Measurements from ENCODE around the gene ABCC5.

ABCC5 gene

DNA sequence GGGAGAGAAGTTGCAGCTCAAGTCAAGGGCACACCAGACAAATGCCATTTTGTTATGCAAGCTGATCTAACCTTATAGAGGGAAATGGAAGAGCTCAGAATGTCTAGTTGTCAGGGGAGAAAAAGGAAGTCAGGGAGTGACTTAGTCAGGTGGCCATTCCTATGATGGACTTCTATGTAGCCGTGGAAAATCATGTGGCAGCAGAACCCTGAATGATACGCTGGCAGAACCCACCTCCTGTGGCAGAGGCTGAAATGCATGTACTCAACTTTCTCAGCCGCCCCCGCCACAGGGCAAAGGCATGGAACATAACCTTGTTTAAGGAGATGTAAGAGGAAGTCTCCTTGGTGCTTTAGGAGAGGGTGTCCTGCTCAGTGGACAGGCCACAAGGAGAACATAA, 95.3 kb downstream of the ABCC5 start:
- DNase-seq (ENCODE audit: low read depth in 2 of 2): no peak

DNA sequence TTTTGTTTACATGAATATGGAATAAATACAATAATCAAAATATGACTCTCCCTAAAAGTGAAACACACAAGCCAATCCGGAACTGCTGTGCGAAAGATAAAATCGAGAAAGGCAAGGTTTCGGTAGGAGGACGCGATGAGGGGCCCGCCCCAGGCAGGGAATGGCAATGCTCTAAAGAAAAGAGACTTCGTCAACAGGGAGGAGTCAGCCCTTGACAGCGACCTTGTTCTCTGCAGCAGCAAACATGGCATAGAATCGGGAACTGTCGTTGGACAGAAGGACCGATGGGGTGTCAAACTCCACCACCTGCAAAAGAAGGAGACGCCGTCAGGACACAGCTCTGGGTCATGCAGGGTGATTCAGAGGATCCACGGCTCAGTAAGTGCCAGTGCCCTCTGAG, 96.6 kb downstream of the ABCC5 start:
- no peak for DNase-seq (ENCODE audit: low read depth in 2 of 2)

DNA sequence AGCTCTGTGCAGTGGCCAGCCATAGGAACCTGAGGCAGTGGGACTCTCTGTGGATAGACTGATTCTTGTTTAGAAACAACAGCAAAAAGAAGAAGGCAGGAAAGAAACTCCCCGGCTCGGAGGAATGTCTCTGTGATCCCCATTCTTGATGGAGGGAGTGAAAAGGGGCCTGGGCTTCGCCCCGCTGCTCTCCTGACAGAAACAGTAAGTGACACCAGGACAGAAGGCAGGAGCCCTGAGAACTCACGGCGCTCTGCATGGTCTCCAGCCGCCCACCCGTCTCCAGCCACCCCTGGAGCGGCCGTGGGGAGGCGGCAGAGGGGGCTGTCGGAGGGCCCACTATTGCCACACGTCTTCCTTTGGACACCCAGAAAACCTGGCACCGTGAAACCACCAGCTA, 97.3 kb downstream of the ABCC5 start:
- no peak for DNase-seq (ENCODE audit: low read depth in 2 of 2)

DNA sequence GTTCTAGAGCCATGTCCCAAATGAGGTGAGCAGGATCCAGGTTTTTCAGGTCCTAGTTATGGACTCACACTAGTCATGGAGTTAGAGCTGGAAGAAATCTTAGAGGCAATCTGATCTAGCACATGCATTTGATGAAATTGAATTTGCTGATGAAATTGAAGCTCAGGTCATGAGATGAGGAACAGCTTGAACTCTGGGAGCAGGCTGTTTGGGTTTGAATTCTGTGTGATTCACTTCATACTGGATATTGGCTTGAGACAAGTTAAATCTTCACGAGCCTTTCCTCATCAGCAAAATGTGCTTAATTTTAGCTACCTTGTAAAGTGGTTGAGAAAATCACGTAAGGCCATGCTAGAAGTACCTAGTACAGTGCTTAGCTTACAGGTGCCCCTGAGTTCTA, 99.5 kb downstream of the ABCC5 start:
- DNase-seq (ENCODE audit: low read depth in 2 of 2): no peak

DNA sequence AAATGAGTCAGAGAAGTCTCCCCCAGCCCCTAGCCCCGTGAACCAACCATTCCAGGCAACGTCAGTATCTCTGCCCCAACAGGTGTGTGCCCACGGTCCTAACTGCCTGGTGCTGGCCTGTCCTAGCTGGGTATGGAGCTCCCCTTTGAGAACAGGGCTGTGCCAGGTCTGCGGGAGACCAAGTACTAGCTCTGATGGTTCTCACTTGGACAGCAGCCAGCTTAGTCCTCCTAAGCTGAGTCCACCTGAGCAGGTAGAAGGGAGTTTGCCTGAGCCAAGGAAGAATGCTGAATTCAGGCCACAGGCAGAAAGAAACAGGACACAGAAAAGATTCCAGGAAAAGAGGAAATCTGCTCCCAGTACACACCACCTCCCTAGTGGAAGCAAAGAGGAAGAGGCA, 99.9 kb downstream of the ABCC5 start:
- DNase-seq (ENCODE audit: low read depth in 2 of 2): no peak

DNA sequence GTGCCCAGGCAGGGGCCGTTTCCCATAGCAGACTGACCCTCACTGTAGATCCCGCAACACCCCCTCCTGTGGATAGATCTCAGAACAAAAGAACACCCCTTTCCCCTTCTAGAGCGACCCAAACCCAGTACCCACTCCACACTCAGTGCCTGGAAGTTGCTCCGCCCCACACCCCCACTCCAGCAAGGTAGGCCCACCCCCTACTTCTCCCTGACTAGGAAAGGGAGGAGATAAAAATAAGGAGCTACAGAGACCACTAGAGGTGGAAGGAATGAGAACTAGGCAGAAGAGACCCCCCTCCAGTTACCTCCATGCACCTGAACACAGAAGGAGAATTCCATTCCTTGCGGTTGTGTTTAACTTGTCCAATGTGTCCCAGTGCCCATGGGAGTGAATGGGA, 102.8 kb downstream of the ABCC5 start:
- DNase-seq (ENCODE audit: low read depth in 2 of 2): no peak

DNA sequence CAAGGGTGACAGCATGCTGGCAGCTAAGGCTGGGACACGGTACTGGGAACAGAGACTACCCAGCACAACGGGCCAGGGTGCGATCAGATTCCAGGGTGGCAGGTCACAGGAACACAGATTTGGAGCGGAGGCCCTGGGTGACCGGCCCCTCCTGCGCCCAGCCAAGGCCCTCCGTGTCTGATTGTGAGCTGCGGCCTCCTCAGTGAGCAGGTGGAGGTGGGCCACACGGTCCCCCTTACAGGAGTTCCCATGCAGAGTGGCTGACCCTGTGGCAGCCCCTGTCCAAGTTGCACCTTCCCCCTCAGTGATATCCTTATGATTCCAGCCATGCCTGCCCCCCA, 104.1 kb downstream of the ABCC5 start:
- DNase-seq (ENCODE audit: low read depth in 2 of 2): no peak

DNA sequence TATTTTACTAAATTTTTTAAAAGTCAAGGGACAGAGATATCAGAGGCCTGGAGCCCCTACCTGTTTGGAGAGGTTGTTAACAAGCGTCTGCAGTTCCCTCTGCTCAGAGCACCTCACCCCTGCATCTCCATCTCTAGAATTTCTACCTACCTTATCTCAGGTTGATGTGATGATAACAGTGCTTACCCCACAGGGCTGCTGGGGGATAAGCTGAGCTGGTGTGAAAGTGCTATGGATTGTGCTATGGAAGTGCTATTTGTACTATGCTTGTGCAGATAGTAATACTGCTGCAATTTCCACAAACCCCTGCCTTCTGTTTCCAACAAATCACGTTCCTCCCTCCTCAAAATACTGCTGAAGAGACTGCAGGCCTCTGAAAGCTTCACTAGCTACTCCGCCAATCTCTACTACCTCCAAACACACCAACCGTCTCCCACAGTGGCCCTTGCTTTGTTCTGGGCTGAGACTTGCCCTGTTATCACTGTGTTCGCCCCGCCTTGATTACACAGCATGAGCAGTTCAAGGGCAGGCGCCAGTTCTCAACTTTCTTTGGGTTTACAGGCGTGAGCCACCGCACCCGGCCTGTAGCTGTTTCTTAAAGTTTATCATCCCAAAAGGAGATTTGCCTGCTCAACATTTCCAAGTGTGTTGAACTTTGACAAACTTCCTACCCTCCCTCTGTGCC, 104.6 kb downstream of the ABCC5 start:
- no peak for DNase-seq (ENCODE audit: low read depth in 2 of 2)

DNA sequence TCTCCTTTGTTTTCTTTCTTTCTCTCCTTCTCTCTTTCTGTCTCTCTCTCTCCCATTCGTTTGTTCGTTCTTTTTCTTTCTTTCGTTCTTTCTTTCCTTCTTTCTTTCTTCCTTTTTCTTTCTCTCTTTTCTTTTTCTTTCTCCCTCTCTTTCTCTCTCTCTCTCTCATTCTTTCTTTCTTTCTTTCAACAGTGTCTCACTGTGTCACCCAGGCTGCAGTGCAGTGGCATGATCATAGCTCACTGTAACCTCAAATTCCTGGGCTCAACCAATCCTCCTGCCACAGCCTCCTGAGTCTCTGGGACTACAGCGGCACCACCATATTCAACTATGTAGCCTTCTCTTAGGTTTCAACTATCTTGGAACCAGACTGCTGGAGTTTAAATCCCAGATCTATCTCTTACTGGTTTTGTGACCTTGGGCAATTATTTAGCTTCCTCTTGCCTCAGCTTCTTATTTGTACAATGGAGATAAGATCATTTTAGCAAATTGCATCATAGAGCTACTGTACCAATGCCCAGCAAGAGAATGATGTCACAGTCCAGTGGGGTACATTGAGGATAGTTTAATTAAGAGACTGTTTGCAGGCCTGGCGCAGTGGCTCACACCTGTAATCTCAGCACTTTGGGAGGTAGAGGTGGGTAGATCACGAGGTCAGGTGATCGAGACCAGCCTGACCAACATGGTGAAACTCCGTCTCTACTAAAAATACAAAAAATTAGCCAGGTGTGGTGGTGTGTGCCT, 105.7 kb downstream of the ABCC5 start:
- no peak for DNase-seq (ENCODE audit: low read depth in 2 of 2)

DNA sequence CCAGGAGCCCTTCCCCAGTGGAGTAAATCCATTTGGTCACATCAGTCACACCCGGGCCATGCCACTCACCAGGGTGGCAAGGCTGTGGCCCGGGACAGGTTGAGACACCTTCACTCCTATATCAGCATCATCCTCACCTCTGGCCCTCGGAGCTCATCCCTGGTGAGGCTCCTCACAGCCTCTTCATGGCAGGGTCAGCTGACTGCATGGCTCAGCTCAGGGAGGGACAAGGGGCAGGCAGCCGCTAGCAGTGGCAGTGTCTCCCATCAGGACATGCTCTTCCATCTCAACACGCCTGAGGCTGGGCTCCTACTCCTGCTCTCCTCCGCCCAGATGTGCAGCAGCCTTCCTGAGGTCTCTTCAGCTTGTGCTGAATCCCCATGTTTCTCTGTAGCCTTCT, 106.6 kb downstream of the ABCC5 start:
- DNase-seq (ENCODE audit: low read depth in 2 of 2): no peak

DNA sequence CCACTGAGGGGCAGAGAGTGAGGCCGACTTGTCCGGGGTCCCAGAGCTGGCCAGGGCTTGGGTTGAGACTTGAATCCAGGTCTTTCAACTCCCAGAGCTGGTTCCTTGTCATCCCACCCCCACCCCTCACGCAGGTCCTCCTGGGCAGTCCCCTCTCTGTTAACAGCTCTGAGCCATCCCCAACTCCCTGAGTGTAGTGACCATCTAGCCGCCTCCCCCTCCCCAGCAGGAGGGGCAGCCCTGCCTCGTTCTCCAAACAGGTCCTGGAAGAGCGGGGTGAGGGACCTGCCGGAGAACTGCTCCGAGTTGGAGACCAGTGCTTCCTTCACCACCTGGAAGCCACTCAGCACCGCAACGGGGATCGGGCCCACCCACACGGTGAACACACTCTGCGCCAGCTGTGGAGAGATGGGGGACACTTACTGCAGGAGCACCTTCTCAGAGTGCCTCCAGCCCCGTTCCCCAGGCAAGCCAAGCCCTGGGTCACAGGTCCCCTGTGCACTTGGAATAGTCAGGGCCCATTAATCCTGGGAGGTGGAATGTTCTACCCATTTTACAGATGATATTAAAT, 108.6 kb downstream of the ABCC5 start:
- no peak for DNase-seq (ENCODE audit: low read depth in 2 of 2)

DNA sequence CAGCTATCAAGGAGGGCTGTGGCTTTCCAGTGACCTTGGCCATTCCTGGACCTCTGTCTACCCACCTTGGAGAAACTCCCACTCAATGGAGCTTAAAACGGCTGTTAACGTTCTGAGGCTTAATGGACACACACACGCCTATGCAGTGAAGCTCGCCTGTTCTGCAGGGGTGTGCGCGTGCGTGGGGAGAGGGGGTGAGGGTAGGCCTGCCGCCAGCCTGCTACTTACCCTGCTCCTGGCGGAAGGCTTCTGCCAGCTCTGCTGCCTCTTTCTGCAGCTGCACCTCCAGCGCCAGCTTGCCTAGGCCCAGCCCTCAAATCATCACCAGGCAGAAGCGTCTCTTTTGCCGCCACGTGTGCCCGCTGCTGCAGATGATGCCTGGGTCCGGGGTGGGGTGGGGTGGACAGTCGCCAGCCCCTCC, 109.8 kb downstream of the ABCC5 start:
- no peak for DNase-seq (ENCODE audit: low read depth in 2 of 2)

DNA sequence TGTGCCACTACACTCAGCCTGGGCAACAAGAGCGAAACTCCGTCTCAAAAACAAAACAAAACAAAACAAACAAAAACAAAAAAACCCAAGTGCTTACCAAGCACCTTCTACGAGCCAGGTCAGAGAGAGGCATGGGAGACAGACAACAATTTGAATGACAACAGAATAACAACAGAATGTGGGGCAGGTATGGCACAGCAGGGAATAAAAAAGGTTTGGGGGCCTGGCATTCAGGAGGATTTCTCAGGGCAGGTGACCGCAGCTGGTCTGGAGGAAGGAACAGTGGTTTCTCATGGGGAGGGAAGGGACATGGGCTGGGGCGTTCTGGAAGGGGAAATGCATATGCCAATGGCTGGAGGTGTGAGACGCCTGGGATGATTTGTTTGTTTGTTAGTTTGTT, 110.5 kb downstream of the ABCC5 start:
- no peak for DNase-seq (ENCODE audit: low read depth in 2 of 2)

DNA sequence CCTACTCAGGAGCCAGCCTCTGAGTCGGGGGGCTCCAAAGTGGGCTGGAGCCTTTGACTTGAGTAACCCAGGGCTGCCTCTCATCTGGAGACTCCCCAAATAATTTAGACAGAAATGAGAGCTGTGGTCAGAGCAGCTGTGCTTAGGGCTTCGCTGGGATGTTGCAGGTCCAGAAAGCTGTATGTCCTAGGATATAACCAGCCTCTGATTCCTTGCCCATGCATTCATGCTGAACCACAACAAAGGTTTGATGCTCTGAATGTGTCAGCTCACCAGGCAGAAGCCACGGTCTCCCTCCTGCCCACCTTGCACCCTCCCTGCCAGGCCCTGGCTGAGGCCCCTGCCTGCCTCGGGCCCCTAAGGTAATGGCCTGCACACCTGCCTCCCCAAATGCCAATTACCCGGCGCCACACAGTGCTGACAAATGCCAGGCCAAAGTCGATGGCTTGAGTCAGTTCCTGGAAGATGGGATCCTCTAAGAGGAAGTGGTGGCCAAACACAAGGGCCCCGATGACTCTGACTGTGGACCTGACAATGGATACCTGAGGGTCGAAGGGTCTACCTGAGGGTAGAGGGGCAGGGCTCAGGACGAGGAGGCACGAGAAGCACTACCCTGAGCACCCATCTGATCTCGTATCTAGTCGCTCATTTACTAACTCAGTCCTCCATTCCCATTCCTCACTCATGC, 111.3 kb downstream of the ABCC5 start:
- no peak for DNase-seq (ENCODE audit: low read depth in 2 of 2)

DNA sequence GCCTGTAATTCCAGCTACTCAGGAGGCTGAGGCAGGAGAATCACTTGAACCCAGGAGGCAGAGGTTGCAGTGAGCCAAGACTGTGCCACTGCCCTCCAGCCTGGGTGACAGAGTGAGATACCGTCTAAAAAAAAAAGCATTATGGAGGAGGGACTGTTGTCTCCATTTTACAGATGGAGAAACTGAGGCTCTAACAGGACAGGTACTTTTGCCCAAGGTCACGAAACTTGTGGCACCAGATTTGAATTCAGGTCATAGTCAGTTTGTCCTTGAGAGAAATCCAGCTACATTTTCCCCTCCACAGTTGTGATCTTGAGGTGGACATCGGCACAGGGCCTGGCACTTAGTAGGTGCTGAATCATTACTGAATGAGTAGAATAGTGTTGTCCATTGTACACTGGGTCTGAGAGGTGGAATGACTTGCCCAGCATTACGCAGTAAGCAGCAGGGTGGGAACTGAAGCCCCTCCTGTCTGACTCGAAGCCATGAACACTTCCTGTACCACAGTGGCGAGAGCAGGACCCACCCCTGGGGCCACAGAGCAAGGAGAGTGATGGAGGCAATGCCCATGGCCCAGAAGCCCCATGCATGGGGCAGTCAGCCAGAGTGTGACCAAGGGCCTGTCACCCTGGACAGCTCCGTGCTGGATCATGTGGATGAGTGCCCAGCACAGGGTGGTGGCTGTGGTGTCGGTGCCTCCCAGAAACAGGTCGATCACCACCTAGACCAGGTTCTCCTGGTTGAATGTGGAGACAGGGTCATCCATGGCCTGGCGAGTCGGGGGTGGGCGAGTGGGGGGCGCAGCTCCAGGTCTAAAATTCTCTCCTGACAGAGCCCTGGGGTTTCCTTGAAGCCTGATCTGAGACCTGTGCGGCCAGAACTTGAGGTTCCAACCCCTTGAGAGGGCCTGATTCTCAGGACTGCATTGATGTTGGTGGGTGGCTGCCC, 112.6 kb downstream of the ABCC5 start:
- DNase-seq (ENCODE audit: low read depth in 2 of 2): no peak

DNA sequence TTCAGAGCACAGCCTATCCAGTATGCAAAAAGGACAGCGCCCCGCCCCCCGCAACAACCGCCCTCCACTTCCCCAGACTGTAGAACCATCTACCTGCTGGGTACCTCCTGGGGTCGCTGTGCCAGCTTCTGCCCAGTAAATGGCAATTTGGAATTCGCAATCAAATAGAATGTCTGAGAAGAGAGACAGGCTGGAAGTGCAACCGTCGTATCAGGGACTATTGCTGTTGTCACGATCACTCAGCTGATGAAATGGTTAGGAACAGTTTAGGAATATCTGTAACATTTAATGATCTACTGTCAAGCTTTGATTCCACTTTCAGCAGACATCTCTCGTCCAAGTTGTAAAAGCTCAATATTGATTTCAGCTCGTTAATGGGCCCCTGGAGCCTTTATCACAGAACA, 119.7 kb downstream of the ABCC5 start:
- DNase-seq (ENCODE audit: low read depth in 2 of 2): no peak

DNA sequence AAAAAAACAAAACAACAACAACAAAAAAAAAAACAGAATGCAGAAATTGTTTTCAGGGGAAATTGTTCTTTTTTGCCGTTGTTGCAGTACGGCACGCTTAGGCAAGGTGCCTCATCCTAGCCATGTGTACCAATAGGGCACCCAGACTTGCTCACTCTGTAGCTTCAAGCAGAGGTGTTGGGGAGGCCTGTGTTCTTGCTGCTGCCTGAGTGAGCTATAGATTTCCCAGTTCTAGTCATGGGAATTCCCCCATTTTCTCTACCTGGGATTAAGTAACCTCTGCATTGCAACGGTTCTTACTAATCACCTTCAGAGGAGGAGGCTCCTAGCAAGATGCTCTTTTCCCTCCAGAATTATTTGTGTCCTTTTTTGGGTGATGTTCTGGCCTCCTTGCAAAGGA, 120.1 kb downstream of the ABCC5 start:
- DNase-seq (ENCODE audit: low read depth in 2 of 2): no peak

DNA sequence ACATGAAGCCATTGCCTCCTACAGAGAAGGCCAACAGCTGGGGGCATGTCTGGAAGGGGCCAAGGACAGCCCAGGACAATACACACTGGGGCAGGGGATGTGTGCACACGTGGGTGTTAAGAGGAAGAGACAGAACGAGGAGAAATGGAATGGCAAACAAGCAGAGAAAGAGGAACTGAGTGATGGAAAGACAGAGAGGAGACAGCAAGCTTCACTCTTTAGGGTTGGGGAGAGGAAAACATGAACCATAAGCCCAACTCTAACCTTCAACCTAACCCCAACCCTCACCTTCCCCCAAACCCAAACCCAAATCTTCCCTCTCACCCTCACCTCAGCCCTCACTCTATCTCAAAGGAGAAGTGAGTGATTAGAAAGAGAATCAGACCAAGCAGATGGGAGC, 121.1 kb downstream of the ABCC5 start:
- DNase-seq (ENCODE audit: low read depth in 2 of 2): no peak

DNA sequence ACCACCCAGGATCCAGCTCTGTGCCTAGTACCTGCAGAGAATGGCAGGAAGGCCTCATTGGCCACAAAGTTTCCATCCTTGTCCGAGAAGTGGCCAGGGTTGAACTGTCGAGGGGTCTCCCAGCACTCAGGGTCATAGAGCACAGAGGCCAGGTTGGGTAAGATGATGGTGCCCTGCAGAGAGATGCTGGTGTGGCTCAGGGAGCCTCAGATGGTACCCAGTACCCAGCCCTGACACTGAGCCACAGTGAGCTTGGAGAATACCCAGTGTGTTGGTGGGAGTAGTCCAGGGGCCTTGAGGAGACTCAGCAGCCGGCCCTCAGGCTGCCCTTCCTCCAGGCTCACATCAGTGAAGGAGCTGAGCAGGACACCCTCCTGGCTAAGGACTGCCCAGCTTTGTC, 121.5 kb downstream of the ABCC5 start:
- no peak for DNase-seq (ENCODE audit: low read depth in 2 of 2)

DNA sequence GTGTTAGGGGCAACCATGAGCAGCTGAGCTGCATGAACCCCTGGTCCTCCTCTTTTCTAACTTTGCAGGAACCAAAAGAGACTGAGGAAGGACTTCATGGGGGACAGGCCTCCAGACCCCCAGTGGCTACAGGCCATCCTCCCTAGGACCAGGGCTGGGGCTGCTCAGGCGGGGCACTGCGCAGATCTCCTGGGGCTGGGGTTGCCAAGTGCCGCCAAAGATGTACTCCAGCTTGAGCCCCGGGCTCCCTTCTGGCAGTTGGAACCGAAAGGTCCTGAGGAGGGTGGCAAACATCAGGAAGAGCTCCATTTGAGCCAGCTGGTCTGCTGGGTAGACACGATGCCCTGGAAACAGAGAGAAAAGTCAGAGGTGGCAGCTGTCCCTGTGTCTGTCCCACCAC, 121.9 kb downstream of the ABCC5 start:
- DNase-seq (ENCODE audit: low read depth in 2 of 2): no peak

DNA sequence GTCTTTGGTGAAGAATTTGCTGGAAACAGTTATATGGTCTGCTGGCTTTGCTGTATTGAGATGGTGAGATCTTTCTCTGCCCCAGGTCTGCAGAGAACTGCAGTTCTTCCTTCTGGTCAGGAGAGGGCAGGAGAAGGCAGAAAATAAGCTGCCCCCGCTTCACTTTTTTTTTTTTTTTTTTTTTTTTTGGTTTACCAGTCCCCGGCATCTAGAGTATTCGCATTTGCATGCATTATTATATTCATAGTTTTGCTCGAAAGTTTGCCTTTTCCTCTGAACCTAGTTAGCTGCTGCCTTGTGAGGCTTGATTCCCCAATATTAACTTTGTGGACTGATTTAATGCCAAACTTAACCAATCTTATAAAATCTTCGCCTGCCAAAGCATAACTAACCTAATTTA, 122.4 kb downstream of the ABCC5 start:
- no peak for DNase-seq (ENCODE audit: low read depth in 2 of 2)

All from stimulated activated CD8-positive, alpha-beta memory T cell treated with anti-CD3 and anti-CD28 coated beads, Interleukin-7, amount 100 ng/mL, for 1 hour (primary cell).